ENCODE measurements around the gene AP2A1.
"Not testable (repeated sequence)": the region's sequence is repeated elsewhere in the genome, so short reads cannot be mapped to it uniquely, and the experiment has no call there.

Gene AP2A1

DNA sequence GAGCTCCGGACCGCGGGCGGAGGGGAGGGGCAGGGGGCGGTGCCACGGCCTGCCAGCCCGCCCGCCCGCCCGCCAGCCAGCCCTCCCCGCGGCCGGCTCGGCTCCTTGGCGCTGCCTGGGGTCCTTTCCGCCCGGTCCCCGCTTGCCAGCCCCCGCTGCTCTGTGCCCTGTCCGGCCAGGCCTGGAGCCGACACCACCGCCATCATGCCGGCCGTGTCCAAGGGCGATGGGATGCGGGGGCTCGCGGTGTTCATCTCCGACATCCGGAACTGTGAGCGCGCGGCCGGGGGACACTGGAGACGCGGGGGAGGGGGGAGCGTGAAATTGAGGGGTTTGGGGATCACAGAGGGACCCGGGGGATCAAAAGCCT is at the start of gene AP2A1:
AP2A1 (plus strand) TSS at position 72 of the 370 bp plus-strand sequence; CDS start at position 205, 133 bp downstream.
- H3K36me3 ChIP-seq (ENCODE audit: insufficient read depth, low read length): no peaks in the 10 kb centered on the region; the same call in 1 of the 2 replicates
- H3K4me1 ChIP-seq (ENCODE audit: insufficient read depth, low read length): peaks cover 6% of the 10 kb centered on the region

DNA sequence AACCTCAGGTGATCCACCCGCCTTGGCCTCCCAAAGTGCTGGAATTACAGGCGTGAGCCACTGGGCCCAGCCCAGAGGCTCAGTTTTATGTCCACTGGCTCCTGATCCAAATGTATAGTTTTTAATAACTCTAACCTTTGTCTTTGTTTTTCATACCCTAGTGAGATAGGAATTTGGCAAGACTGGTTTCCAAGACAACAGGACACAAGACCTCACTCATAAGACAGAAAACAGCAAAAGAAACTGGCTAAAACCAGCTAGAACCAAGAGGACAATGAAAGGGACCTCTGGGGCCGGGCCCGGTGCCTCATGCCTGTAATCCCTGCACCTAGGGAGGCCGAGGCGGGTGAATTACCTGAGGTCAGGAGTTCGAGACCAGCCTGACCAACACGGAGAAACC is 48.3 kb upstream of the AP2A1 start:
- Histone ChIP-seq H3K9me3 (ENCODE audit: control insufficient read depth, insufficient read depth, low read length) (no peaks in the 10 kb centered on the region), H3K9ac (ENCODE audit: low read depth, low read length) (no peak overlapping the region; the same call in 1 of the 2 replicates), H3K36me3 (ENCODE audit: insufficient read depth, low read length) (no peaks in the 10 kb centered on the region), H3K4me1 (ENCODE audit: insufficient read depth, low read length) (no peaks in the 10 kb centered on the region; the same call in 1 of the 2 replicates)

More for the DNA sequence above, at the start of gene AP2A1:
- no peaks in the 10 kb centered on the region for H3K9me3 ChIP-seq (ENCODE audit: control insufficient read depth, insufficient read depth, low read length)
- H3K9ac ChIP-seq (ENCODE audit: low read depth, low read length): peak within 1 kb of the TSS; percentile 81

DNA sequence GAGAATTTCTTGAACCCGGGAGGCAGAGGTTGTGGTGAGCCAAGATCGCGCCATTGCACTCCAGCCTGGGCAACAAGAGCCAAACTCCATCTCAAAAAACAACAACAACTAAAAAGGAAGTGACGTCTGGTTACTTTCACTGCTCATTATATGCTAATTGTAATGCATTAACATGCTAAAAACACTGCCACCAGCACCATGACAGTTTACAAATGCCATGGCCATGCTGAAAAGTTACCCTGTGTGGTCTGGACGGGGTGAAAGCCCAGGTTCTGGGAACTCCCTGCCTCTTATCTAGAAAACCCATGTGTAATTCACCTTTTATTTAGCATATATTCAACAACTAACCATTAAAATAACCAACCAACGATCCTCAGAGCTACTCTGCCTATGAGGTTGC is 47.8 kb upstream of the AP2A1 start:
- H3K36me3 ChIP-seq (ENCODE audit: insufficient read depth, low read length): no peaks in the 10 kb centered on the region
- H3K4me1 ChIP-seq (ENCODE audit: insufficient read depth, low read length): no peaks in the 10 kb centered on the region
- H3K9ac ChIP-seq (ENCODE audit: low read depth, low read length): no peak overlapping the region
- H3K9me3 ChIP-seq (ENCODE audit: control insufficient read depth, insufficient read depth, low read length): no peaks in the 10 kb centered on the region

DNA sequence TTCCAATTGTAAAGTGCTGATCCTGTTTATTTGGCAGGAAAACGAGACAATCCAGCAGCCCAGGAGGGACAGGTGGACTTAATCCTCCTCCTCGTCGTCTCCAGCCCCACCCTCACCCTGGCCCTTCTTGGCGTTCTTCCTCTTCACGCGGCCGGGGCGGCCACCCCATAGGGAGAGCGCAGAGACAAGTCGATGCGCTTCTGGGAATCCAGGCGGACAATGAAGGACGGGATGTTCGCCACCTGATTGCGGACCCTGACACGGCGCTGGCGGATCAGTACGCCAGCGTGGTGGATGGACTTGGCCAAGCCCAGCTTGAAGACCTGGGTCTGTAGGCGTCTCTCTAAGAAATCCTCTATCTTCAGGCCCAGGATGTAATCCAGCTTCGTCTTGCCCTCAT is 47.4 kb upstream of the AP2A1 start:
- H3K9ac ChIP-seq (ENCODE audit: low read depth, low read length); H3K9me3 ChIP-seq (ENCODE audit: control insufficient read depth, insufficient read depth, low read length); H3K36me3 ChIP-seq (ENCODE audit: insufficient read depth, low read length); H3K4me1 ChIP-seq (ENCODE audit: insufficient read depth, low read length): not testable (repeated sequence)

DNA sequence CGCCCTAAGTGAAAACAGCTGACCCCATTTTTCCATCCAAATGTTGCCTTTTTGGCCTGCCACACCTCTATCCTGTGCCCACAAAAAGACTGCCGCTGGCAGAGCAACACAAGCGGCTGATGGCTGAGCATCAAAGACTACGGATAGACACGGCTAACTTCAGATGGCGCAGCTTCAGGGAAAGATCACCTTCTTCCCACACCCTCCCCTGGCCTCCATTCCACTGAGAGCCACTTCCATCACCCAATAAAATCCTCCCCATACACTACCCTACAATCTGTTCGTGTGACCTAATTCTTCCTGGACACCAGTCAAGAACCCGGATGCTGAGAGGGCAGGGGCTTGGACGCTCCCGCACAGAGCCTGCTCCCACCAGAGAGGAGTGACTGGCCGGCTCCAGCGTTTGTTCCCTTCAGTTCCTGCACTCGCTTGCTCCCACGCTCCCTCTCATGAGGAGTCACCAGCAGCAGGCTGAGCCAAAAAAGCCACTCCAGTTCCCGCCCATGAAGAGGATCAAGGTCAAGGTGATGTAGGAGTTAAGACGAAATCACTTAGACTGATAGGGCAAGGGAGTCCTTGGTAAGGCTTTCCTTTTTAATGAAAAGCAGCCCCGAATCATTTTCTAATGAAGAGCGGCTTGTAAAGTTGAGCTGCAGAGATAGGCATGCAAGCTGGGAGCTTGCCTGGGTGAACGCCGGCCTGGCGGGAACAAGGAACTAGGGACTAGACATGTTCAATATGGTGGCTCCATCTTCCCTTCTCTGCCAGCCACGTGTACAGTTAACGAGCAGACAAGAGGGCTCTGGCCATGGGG is 39.4 kb upstream of the AP2A1 start:
- no peaks in the 10 kb centered on the region for H3K9me3 ChIP-seq (ENCODE audit: control insufficient read depth, insufficient read depth, low read length)
- no peaks in the 10 kb centered on the region for H3K4me1 ChIP-seq (ENCODE audit: insufficient read depth, low read length)
- no peaks in the 10 kb centered on the region for H3K36me3 ChIP-seq (ENCODE audit: insufficient read depth, low read length)
- no peak overlapping the region for H3K9ac ChIP-seq (ENCODE audit: low read depth, low read length)

DNA sequence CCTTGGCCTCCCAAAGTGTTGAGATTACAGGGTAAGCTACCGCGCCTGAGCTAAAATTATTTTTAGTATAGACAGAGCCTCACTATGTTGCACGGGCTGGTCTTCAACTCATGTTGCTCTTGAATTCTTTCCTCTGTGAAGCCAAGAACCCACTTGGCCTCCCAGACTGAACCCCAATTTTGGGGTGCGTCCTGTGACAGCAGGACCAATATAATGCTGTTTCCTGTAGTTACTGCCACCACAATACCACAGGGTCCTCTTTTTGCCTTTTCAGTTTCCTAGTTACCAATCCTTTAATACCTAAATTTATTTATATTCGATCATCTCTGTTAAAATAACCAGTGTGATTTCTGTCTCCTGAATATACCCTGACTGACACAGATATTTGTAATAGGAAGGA is 36.6 kb upstream of the AP2A1 start:
- H3K4me1 ChIP-seq (ENCODE audit: insufficient read depth, low read length): no peaks in the 10 kb centered on the region
- no peaks in the 10 kb centered on the region for H3K9me3 ChIP-seq (ENCODE audit: control insufficient read depth, insufficient read depth, low read length)
- H3K9ac ChIP-seq (ENCODE audit: low read depth, low read length): no peak overlapping the region
- no peaks in the 10 kb centered on the region for H3K36me3 ChIP-seq (ENCODE audit: insufficient read depth, low read length)

DNA sequence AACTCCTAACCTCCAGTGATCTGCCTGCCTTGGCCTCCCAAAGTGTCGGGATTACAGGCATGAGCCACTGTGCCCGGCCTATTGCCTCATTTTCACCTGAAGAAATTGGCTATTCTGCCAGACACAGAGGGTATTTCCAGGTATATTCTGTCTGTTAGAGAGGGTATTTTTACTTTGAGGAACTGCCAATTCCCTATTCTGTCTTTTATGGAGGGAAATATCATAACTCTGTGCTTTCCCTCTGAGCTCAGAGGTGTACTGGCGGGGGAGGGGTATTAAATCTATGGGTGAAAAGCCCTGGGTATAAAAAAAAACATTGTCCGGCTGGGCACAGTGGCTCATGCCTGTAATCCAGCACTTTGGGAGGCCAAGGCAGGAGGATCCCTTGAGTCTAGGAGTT is 28.5 kb upstream of the AP2A1 start:
- Histone ChIP-seq H3K9me3 (ENCODE audit: control insufficient read depth, insufficient read depth, low read length) (no peaks in the 10 kb centered on the region), H3K9ac (ENCODE audit: low read depth, low read length) (no peak overlapping the region), H3K4me1 (ENCODE audit: insufficient read depth, low read length) (no peaks in the 10 kb centered on the region), H3K36me3 (ENCODE audit: insufficient read depth, low read length) (no peaks in the 10 kb centered on the region)

DNA sequence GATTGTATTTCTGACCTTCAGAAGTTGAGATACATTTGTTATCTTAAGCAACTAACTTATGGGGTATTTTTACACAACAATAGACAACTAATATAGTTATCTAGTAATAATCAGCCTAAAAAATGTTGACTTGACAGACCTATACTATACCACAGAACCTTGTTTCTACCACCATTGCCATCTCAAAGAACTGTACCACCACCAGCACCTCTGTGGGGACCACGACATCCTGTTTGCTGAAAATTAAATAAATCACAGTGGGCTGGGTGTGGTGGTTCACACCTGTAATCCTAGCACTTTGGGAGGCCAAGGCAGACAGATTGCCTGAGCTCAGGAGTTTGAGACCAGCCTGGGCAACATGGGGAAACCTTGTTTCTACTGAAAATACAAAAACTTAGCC is 27.7 kb upstream of the AP2A1 start:
- no peaks in the 10 kb centered on the region for H3K36me3 ChIP-seq (ENCODE audit: insufficient read depth, low read length)
- H3K9me3 ChIP-seq (ENCODE audit: control insufficient read depth, insufficient read depth, low read length): no peaks in the 10 kb centered on the region
- no peak overlapping the region for H3K9ac ChIP-seq (ENCODE audit: low read depth, low read length)
- no peaks in the 10 kb centered on the region for H3K4me1 ChIP-seq (ENCODE audit: insufficient read depth, low read length)

DNA sequence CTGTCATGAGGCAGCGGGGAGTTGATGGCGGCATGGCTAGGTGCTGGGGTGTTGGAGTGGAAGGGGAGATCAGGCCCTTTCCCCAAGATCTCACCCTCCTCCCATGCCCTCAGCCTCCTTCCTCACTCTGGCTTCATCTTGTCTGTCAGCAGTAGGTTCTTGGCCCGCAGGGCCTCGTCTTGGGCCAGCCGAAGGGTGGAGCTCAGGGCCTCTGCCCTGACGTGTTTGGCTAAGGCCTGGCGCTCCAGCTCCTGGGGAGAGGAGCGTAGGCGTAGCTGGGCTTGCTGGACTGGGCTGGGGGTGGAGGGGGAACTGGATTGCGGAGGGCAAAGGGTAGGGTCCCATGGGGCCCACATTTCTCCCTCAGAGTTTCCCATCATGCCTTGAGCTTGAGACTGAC is 26.9 kb upstream of the AP2A1 start:
- H3K9me3 ChIP-seq (ENCODE audit: control insufficient read depth, insufficient read depth, low read length): no peaks in the 10 kb centered on the region
- no peaks in the 10 kb centered on the region for H3K4me1 ChIP-seq (ENCODE audit: insufficient read depth, low read length)
- H3K9ac ChIP-seq (ENCODE audit: low read depth, low read length): no peak overlapping the region
- H3K36me3 ChIP-seq (ENCODE audit: insufficient read depth, low read length): no peaks in the 10 kb centered on the region

DNA sequence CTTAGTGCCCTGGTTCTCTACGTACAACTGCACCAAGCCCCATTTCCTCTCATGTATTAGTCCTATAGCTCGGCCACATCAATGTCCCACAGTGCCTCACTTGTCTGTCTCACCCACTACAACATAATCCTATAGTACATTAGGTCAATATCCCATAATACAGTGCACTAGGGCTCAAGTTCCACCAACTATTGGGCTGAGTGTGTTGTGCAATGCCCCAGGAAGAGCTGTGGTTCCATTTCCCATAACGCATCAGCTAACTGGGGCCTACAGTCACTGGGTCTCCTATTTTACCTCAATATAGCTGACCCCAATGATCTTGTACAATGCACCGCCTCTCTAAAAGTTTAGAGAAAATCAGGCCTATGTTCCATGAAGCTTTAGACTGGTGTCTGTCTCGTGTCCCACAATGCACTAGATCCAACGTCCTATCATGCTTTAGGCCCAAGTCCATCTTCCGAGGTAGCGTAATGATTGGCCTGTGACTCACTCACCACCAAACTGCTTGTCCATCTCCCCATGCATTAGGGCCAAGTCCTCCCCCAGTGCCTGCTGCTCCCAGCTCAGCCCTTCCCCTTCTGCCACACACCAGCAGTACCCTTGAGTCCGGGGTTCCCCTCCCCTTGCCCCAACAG is 25.5 kb upstream of the AP2A1 start:
- Histone ChIP-seq H3K9ac (ENCODE audit: low read depth, low read length) (no peak overlapping the region), H3K36me3 (ENCODE audit: insufficient read depth, low read length) (no peaks in the 10 kb centered on the region), H3K4me1 (ENCODE audit: insufficient read depth, low read length) (no peaks in the 10 kb centered on the region; the same call in 1 of the 2 replicates), H3K9me3 (ENCODE audit: control insufficient read depth, insufficient read depth, low read length) (peaks cover 3% of the 10 kb centered on the region; the same call in 1 of the 2 replicates)

DNA sequence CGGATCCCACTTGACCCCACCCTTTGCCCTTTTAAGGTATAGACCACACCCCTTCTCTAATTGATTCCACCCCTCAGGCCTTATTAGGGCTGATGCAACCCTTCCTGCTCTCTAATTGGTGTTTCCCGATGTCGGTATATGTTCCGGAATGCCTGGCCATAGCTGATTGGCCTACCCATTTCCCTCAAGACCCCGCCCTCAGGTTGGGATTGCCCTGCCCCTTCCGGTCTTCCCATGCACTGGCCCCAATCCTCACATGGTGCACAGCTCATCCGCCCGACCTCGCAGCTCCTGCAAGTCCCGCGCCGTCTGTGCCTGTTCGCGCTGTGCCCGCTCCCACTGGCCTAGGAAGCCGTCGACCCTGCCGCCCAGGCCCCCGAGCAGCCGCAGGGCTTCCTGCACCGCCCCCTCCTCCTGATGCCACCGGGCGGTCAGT is 21.8 kb upstream of the AP2A1 start:
- Histone ChIP-seq H3K9me3 (ENCODE audit: control insufficient read depth, insufficient read depth, low read length) (peaks cover 3% of the 10 kb centered on the region; the same call in 1 of the 2 replicates), H3K9ac (ENCODE audit: low read depth, low read length) (peak overlapping the region; percentile 9; the same call in 1 of the 2 replicates), H3K4me1 (ENCODE audit: insufficient read depth, low read length) (no peaks in the 10 kb centered on the region; the same call in 1 of the 2 replicates), H3K36me3 (ENCODE audit: insufficient read depth, low read length) (no peaks in the 10 kb centered on the region)

DNA sequence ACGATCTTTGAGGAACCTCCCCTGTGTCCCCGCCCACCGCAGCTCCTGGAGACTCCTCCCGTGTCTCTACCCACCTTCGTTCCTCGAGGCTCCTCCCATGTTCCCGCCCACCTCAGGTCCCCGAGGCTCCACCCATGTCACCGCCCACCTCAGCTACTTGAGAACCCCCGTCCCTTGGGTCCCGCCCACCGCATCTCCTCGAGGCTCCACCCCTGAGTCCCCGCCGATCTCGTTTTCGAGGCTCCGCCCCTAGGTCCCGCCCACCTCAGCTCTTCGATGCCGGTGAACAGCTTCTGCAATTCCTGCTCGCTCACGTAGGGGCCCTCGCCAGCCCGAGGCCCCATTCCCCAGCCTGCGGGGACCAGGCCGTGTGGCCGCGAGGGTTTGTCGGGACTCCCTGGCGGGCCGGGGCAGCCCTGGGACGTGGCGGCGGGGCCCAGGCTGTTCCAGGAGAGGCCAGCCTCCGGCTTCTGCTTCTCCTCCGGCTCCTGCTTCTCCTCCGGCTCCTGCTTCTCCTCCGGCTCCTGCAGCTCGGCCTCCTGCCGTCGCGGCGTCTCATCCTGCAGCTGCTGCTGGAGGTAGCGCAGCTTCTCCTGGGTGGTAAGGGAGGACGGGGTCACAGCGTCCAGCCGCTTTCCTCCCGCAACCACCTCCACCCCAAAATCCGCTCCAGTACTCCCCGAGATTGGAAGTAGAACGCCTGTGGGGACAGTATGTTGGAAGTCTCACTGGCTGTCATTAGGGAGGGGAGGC is 20.4 kb upstream of the AP2A1 start:
- peak overlapping the region; percentile 22; the same call in 1 of the 2 replicates for H3K9ac ChIP-seq (ENCODE audit: low read depth, low read length)

DNA sequence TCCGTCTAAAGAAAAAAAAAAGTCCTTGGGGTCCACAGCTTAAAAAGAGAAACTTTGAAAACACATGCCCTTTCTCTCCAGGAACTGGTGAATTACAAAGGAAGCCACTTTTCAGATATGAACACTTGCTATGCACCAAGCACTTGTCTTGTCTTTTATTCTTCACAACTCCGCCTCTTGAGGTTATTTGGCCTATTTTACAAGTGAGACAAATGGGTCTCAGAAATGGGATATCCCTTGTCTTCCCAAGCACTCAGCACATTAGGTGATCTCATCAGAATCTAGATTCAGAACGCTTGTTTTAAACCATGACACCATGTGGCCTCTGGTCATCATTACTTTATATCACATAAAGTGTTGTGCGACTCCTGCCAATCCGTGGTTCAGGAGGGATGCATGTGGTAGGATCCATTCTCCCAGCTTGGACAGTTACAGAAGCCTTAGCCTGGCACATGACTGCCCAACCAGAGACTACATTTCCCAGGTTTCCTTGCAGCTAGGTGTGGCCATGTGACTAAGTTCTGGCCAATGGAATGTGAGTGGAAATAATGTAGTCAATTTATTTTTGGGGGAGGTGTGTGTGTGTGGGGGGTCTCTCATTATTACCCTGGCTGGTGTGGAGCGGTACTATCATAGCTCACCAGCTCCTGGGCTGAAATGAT is 17.6 kb upstream of the AP2A1 start:
- H3K9me3 ChIP-seq (ENCODE audit: control insufficient read depth, insufficient read depth, low read length): peaks cover 3% of the 10 kb centered on the region
- no peaks in the 10 kb centered on the region for H3K36me3 ChIP-seq (ENCODE audit: insufficient read depth, low read length)
- no peak overlapping the region for H3K9ac ChIP-seq (ENCODE audit: low read depth, low read length)
- H3K4me1 ChIP-seq (ENCODE audit: insufficient read depth, low read length): peaks cover 3% of the 10 kb centered on the region; the same call in 1 of the 2 replicates

More for the DNA sequence above, 20.4 kb upstream of the AP2A1 start:
- peaks cover 2% of the 10 kb centered on the region; the same call in 1 of the 2 replicates for H3K4me1 ChIP-seq (ENCODE audit: insufficient read depth, low read length)
- no peaks in the 10 kb centered on the region for H3K36me3 ChIP-seq (ENCODE audit: insufficient read depth, low read length)
- H3K9me3 ChIP-seq (ENCODE audit: control insufficient read depth, insufficient read depth, low read length): peaks cover 3% of the 10 kb centered on the region; the same call in 1 of the 2 replicates

DNA sequence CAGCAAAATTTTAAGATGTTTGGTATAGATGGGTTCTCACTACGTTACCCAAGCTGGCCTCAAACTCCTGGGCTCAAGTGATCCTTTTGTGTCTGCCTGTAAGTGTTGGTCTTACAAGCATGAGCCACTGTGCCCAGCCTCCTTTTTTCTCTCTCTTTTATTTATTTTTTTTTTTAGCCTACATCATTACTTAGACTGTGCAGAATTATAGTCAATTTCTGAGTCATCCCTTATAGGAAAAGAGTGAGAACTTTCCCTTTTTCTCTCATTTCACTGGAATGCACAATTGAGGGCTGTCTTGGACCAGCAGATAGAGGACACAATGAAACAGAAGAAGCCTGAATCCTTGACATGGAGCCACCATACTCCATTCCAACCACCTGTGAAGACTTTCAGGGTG is 17.0 kb upstream of the AP2A1 start:
- no peaks in the 10 kb centered on the region for H3K36me3 ChIP-seq (ENCODE audit: insufficient read depth, low read length)
- peaks cover 3% of the 10 kb centered on the region; the same call in 1 of the 2 replicates for H3K4me1 ChIP-seq (ENCODE audit: insufficient read depth, low read length)
- H3K9ac ChIP-seq (ENCODE audit: low read depth, low read length): no peak overlapping the region
- peaks cover 3% of the 10 kb centered on the region for H3K9me3 ChIP-seq (ENCODE audit: control insufficient read depth, insufficient read depth, low read length)
